ENCODE measurements around the gene CYB561D2.

DNA sequence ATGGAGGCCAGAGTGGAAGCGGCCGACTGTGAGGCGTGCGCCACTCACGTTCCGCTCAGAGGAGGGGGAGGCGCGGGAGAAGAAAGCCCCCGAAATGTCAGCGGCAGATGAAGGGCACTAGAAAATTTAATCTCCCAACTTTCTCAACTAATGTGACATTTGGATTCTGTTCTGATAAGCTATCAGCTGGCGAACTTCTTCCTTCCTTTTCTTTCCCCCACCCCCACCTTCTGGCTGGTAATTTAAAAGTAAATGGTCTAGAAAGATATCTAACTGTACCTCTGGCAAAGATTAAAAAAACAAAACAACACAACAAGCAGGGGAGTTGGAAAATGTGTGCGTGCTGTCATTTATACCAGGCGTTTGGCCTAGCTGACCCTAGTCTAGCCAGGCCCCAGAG is 35.1 kb downstream of the CYB561D2 start:
- TF ChIP-seq, protein P1, sequence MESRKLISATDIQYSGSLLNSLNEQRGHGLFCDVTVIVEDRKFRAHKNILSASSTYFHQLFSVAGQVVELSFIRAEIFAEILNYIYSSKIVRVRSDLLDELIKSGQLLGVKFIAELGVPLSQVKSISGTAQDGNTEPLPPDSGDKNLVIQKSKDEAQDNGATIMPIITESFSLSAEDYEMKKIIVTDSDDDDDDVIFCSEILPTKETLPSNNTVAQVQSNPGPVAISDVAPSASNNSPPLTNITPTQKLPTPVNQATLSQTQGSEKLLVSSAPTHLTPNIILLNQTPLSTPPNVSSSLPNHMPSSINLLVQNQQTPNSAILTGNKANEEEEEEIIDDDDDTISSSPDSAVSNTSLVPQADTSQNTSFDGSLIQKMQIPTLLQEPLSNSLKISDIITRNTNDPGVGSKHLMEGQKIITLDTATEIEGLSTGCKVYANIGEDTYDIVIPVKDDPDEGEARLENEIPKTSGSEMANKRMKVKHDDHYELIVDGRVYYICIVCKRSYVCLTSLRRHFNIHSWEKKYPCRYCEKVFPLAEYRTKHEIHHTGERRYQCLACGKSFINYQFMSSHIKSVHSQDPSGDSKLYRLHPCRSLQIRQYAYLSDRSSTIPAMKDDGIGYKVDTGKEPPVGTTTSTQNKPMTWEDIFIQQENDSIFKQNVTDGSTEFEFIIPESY (IDR thresholded peaks at IDR 0.05): no peak
- TF ChIP-seq ZNF24 (IDR thresholded peaks at IDR 0.05): no peak
- no peak for TF ChIP-seq TCF12 (IDR thresholded peaks at IDR 0.05; ENCODE audit: low read depth, low read length)
- TF ChIP-seq POLR2A (IDR thresholded peaks at IDR 0.05; ENCODE audit: low read depth, low read length): no peak
- no peak for TF ChIP-seq KDM1A (IDR thresholded peaks at IDR 0.05; ENCODE audit: borderline replicate concordance)
- TF ChIP-seq BCL11A (IDR thresholded peaks at IDR 0.05; ENCODE audit: low read depth, low read length): no peak
- TF ChIP-seq, protein P2, sequence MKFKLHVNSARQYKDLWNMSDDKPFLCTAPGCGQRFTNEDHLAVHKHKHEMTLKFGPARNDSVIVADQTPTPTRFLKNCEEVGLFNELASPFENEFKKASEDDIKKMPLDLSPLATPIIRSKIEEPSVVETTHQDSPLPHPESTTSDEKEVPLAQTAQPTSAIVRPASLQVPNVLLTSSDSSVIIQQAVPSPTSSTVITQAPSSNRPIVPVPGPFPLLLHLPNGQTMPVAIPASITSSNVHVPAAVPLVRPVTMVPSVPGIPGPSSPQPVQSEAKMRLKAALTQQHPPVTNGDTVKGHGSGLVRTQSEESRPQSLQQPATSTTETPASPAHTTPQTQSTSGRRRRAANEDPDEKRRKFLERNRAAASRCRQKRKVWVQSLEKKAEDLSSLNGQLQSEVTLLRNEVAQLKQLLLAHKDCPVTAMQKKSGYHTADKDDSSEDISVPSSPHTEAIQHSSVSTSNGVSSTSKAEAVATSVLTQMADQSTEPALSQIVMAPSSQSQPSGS (IDR thresholded peaks at IDR 0.05; ENCODE audit: low read length): no peak
- TF ChIP-seq, protein P3, sequence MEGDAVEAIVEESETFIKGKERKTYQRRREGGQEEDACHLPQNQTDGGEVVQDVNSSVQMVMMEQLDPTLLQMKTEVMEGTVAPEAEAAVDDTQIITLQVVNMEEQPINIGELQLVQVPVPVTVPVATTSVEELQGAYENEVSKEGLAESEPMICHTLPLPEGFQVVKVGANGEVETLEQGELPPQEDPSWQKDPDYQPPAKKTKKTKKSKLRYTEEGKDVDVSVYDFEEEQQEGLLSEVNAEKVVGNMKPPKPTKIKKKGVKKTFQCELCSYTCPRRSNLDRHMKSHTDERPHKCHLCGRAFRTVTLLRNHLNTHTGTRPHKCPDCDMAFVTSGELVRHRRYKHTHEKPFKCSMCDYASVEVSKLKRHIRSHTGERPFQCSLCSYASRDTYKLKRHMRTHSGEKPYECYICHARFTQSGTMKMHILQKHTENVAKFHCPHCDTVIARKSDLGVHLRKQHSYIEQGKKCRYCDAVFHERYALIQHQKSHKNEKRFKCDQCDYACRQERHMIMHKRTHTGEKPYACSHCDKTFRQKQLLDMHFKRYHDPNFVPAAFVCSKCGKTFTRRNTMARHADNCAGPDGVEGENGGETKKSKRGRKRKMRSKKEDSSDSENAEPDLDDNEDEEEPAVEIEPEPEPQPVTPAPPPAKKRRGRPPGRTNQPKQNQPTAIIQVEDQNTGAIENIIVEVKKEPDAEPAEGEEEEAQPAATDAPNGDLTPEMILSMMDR (IDR thresholded peaks at IDR 0.05 in 2 of 3, conservative IDR thresholded peaks at IDR 0.05 in 1 of 3; ENCODE audit: control insufficient read depth in 2 of 3, extremely low read depth in 1 of 3, insufficient read depth in 1 of 3, low read depth in 3 of 3, low read length in 3 of 3): no peak
- no peak for TF ChIP-seq EZH2 (IDR thresholded peaks at IDR 0.05; ENCODE audit: borderline replicate concordance, control insufficient read depth, low read depth, low read length)
- TF ChIP-seq, protein P4, sequence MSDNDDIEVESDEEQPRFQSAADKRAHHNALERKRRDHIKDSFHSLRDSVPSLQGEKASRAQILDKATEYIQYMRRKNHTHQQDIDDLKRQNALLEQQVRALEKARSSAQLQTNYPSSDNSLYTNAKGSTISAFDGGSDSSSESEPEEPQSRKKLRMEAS (IDR thresholded peaks at IDR 0.05; ENCODE audit: low read depth, low read length): no peak
- TF ChIP-seq, protein P5, sequence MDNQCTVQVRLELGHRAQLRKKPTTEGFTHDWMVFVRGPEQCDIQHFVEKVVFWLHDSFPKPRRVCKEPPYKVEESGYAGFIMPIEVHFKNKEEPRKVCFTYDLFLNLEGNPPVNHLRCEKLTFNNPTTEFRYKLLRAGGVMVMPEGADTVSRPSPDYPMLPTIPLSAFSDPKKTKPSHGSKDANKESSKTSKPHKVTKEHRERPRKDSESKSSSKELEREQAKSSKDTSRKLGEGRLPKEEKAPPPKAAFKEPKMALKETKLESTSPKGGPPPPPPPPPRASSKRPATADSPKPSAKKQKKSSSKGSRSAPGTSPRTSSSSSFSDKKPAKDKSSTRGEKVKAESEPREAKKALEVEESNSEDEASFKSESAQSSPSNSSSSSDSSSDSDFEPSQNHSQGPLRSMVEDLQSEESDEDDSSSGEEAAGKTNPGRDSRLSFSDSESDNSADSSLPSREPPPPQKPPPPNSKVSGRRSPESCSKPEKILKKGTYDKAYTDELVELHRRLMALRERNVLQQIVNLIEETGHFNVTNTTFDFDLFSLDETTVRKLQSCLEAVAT (IDR thresholded peaks at IDR 0.05): no peak
- TF ChIP-seq, protein P6, sequence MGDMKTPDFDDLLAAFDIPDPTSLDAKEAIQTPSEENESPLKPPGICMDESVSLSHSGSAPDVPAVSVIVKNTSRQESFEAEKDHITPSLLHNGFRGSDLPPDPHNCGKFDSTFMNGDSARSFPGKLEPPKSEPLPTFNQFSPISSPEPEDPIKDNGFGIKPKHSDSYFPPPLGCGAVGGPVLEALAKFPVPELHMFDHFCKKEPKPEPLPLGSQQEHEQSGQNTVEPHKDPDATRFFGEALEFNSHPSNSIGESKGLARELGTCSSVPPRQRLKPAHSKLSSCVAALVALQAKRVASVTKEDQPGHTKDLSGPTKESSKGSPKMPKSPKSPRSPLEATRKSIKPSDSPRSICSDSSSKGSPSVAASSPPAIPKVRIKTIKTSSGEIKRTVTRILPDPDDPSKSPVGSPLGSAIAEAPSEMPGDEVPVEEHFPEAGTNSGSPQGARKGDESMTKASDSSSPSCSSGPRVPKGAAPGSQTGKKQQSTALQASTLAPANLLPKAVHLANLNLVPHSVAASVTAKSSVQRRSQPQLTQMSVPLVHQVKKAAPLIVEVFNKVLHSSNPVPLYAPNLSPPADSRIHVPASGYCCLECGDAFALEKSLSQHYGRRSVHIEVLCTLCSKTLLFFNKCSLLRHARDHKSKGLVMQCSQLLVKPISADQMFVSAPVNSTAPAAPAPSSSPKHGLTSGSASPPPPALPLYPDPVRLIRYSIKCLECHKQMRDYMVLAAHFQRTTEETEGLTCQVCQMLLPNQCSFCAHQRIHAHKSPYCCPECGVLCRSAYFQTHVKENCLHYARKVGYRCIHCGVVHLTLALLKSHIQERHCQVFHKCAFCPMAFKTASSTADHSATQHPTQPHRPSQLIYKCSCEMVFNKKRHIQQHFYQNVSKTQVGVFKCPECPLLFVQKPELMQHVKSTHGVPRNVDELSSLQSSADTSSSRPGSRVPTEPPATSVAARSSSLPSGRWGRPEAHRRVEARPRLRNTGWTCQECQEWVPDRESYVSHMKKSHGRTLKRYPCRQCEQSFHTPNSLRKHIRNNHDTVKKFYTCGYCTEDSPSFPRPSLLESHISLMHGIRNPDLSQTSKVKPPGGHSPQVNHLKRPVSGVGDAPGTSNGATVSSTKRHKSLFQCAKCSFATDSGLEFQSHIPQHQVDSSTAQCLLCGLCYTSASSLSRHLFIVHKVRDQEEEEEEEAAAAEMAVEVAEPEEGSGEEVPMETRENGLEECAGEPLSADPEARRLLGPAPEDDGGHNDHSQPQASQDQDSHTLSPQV (IDR thresholded peaks at IDR 0.05): no peak
- TF ChIP-seq TAF1 (IDR thresholded peaks at IDR 0.05; ENCODE audit: borderline replicate concordance, low read depth, low read length): no peak

All from GM12878 (cell line).